HepG2 (cell line): Measurements from ENCODE around the gene UQCRC2. TPM values are rescaled to one million over a fixed set of nuclear protein-coding genes. Genes with fewer than 3 reads are reported as not detected.

Experiments
- HES4 ChIP-seq: sonication (generic); formaldehyde crosslinking; IDR thresholded peaks from 2 replicates; pipeline ENCODE4 v1.9.0; 2021; ENCODE audit warnings: mild to moderate bottlenecking, missing genetic modification reagents, borderline replicate concordance
- KMT2A ChIP-seq: sonication (generic); formaldehyde crosslinking; IDR thresholded peaks from 2 replicates; pipeline ENCODE4 v1.4.0; 2020; ENCODE audit warnings: missing genetic modification reagents
- MAZ ChIP-seq, 2 experiments: sonication (generic) in 1 of 2; formaldehyde crosslinking in 1 of 2; IDR thresholded peaks; 2 replicates each; pipeline versions ENCODE4 v1.5.0 to v1.6.1; 2012 to 2020; ENCODE audit warnings: low read depth in 2 of 2, mild to moderate bottlenecking in 2 of 2, borderline replicate concordance in 1 of 2, improper control_type of control experiment in 1 of 2, low read length in 1 of 2, missing genetic modification reagents in 1 of 2, moderate library complexity in 1 of 2
- NFE2 ChIP-seq: sonication (generic); formaldehyde crosslinking; IDR thresholded peaks from 2 replicates; pipeline ENCODE4 v1.4.0; 2020; ENCODE audit warnings: missing genetic modification reagents
- PPARG ChIP-seq: conservative IDR thresholded peaks from 2 replicates; pipeline ENCODE4 v1.6.1; 2016; ENCODE audit warnings: missing biosample characterization, missing genetic modification reagents
- SRSF1 ChIP-seq: fragments of 200-400 bp; formaldehyde crosslinking; optimal IDR thresholded peaks from 2 replicates; pipeline ENCODE3; 2017; ENCODE audit warnings: mild to moderate bottlenecking, low read depth, low read length, moderate library complexity
- ZNF20 ChIP-seq: sonication (generic); formaldehyde crosslinking; IDR thresholded peaks from 2 replicates; pipeline ENCODE4 v1.4.0; 2020; ENCODE audit warnings: mild to moderate bottlenecking, moderate library complexity, missing genetic modification reagents
- ZNF34 ChIP-seq: sonication (generic); formaldehyde crosslinking; IDR thresholded peaks from 2 replicates; pipeline ENCODE4 v1.4.0; 2020; ENCODE audit warnings: mild to moderate bottlenecking, missing genetic modification reagents, borderline replicate concordance
- ZNF75D ChIP-seq: sonication (generic); formaldehyde crosslinking; IDR thresholded peaks from 2 replicates; pipeline ENCODE4 v1.8.1; 2023; ENCODE audit warnings: missing genetic modification reagents, mild to moderate bottlenecking, borderline replicate concordance
- ZSCAN29 ChIP-seq: sonication (generic); formaldehyde crosslinking; conservative IDR thresholded peaks from 2 replicates; pipeline ENCODE4 v1.4.0; 2020; ENCODE audit warnings: mild to moderate bottlenecking, missing genetic modification reagents
- polyA plus RNA-seq, 8 experiments: library from polyadenylated mRNA; depleted of rRNA in 3 of 8; stranded (reverse) in 7 of 8; unstranded in 1 of 8; fragments of >200 nt; fragmentation: Illumina TruSeq in 4 of 8; extraction: Trizol in 4 of 8; gene quantifications; 2 replicates each; pipeline versions ENCODE4 v1.2.1 to v1.2.3, GENCODE V29; 2011 to 2016; ENCODE audit warnings: low read depth in 4 of 8, missing spikeins in 1 of 8, mixed read lengths in 1 of 8; ENCODE audit not compliant: insufficient read depth in 1 of 8
- total RNA-seq, 5 experiments: library from RNA; depleted of rRNA; stranded (reverse); fragments of >200 nt; fragmentation: Illumina TruSeq; extraction: Trizol; gene quantifications; 2 replicates each; pipeline ENCODE4 v1.2.3, GENCODE V29; 2016; ENCODE audit warnings: low read depth in 1 of 5
- TF ChIP-seq, protein P1 (sequence below), 2 experiments: sonication (generic) in 1 of 2; formaldehyde crosslinking in 1 of 2; IDR thresholded peaks; 2 replicates each; pipeline versions ENCODE4 v1.4.0 to v1.6.1; 2018 to 2020; ENCODE audit warnings: missing genetic modification reagents in 2 of 2, borderline replicate concordance in 1 of 2, low read depth in 1 of 2, mild to moderate bottlenecking in 1 of 2, missing biosample characterization in 1 of 2
- TF ChIP-seq, protein P2 (sequence below): sonication (generic); formaldehyde crosslinking; IDR thresholded peaks from 2 replicates; pipeline ENCODE4 v1.4.0; 2020; ENCODE audit warnings: mild to moderate bottlenecking, missing genetic modification reagents
- TF ChIP-seq, protein P3 (sequence below): sonication (generic); formaldehyde crosslinking; IDR thresholded peaks from 2 replicates; pipeline ENCODE4 v1.8.0; 2022; ENCODE audit warnings: missing genetic modification reagents, mild to moderate bottlenecking, inconsistent platforms, borderline replicate concordance
- TF ChIP-seq, protein P4 (sequence below): fragments of 450-650 bp; IDR thresholded peaks from 2 replicates; pipeline ENCODE4 v1.6.1; 2017

Gene UQCRC2
- total and polyA plus RNA-seq, 2 of the 13 experiments (the other 11 are each of a cell fraction or from before 2014, with no cell fraction given), result 442 to 536 TPM

DNA sequence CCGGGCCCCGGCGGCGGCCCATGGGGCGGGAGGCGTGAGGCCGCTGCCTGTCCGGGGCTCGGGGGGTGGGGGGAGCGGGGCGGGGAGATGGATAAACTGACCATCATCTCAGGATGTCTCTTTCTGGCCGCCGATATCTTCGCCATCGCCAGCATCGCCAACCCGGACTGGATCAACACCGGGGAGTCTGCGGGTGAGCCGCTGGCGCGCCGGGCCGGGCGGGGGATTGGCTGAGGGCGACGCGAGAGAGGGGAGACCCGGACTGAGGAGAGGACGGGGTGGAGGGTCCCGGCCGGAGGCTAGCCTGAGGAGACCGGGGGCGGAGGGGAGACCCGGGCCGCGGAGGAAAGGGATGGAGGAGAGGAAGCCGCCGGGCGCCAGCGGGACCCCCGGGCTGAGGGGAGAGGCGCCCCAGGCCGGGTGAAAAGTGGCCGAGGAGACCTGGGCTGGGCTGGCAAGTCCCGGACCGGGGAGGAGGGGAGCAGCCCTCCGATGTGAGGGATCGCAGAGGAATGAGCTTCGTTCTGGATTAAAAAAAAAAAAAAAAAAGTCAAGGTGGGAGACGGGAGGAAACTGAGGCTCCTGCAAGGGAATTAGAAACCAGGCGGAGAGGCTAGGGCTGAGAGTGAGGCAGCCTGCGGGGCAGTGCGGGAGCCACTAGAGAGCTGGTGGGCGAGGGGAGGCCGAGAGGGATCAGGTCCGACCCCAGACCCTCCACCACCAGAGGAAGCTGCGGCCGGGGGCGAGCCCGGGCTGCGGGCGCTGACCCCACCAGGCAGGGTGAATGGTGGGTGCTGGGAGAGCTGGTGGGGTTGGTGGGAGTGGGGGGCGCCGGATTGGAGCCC, 55.3 kb downstream of the UQCRC2 start (continued):
- TF ChIP-seq ZNF20 (CRISPR knock-in tag) (no peak), HES4 (CRISPR knock-in tag) (0 out of 2 replicates have a peak, but pooled peaks have one; percentile 54), NFE2 (CRISPR knock-in tag) (no peak), MAZ (IDR thresholded peaks at IDR 0.05; ENCODE audit: borderline replicate concordance, low read depth, low read length) (peak; percentile 3; the same call in 1 of the 2 replicates), MAZ (CRISPR knock-in tag; IDR thresholded peaks at IDR 0.05; ENCODE audit: low read depth) (peak; percentile 18; the same call in 1 of the 2 replicates), ZNF75D (no peak), SRSF1 (peak; percentile 64), PPARG (CRISPR knock-in tag) (no peak), ZNF34 (CRISPR knock-in tag) (no peak), ZSCAN29 (no peak), KMT2A (CRISPR knock-in tag) (peak; percentile 69; the same call in 1 of the 2 replicates)
- TF ChIP-seq, protein P1, sequence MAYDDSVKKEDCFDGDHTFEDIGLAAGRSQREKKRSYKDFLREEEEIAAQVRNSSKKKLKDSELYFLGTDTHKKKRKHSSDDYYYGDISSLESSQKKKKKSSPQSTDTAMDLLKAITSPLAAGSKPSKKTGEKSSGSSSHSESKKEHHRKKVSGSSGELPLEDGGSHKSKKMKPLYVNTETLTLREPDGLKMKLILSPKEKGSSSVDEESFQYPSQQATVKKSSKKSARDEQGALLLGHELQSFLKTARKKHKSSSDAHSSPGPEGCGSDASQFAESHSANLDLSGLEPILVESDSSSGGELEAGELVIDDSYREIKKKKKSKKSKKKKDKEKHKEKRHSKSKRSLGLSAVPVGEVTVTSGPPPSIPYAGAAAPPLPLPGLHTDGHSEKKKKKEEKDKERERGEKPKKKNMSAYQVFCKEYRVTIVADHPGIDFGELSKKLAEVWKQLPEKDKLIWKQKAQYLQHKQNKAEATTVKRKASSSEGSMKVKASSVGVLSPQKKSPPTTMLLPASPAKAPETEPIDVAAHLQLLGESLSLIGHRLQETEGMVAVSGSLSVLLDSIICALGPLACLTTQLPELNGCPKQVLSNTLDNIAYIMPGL (CRISPR knock-in tag; IDR thresholded peaks at IDR 0.05; ENCODE audit: borderline replicate concordance in 1 of 2, low read depth in 1 of 2), result peak in 1 of 2 experiments; percentile 11; a peak in 1 of 4 replicates
- TF ChIP-seq, protein P2, sequence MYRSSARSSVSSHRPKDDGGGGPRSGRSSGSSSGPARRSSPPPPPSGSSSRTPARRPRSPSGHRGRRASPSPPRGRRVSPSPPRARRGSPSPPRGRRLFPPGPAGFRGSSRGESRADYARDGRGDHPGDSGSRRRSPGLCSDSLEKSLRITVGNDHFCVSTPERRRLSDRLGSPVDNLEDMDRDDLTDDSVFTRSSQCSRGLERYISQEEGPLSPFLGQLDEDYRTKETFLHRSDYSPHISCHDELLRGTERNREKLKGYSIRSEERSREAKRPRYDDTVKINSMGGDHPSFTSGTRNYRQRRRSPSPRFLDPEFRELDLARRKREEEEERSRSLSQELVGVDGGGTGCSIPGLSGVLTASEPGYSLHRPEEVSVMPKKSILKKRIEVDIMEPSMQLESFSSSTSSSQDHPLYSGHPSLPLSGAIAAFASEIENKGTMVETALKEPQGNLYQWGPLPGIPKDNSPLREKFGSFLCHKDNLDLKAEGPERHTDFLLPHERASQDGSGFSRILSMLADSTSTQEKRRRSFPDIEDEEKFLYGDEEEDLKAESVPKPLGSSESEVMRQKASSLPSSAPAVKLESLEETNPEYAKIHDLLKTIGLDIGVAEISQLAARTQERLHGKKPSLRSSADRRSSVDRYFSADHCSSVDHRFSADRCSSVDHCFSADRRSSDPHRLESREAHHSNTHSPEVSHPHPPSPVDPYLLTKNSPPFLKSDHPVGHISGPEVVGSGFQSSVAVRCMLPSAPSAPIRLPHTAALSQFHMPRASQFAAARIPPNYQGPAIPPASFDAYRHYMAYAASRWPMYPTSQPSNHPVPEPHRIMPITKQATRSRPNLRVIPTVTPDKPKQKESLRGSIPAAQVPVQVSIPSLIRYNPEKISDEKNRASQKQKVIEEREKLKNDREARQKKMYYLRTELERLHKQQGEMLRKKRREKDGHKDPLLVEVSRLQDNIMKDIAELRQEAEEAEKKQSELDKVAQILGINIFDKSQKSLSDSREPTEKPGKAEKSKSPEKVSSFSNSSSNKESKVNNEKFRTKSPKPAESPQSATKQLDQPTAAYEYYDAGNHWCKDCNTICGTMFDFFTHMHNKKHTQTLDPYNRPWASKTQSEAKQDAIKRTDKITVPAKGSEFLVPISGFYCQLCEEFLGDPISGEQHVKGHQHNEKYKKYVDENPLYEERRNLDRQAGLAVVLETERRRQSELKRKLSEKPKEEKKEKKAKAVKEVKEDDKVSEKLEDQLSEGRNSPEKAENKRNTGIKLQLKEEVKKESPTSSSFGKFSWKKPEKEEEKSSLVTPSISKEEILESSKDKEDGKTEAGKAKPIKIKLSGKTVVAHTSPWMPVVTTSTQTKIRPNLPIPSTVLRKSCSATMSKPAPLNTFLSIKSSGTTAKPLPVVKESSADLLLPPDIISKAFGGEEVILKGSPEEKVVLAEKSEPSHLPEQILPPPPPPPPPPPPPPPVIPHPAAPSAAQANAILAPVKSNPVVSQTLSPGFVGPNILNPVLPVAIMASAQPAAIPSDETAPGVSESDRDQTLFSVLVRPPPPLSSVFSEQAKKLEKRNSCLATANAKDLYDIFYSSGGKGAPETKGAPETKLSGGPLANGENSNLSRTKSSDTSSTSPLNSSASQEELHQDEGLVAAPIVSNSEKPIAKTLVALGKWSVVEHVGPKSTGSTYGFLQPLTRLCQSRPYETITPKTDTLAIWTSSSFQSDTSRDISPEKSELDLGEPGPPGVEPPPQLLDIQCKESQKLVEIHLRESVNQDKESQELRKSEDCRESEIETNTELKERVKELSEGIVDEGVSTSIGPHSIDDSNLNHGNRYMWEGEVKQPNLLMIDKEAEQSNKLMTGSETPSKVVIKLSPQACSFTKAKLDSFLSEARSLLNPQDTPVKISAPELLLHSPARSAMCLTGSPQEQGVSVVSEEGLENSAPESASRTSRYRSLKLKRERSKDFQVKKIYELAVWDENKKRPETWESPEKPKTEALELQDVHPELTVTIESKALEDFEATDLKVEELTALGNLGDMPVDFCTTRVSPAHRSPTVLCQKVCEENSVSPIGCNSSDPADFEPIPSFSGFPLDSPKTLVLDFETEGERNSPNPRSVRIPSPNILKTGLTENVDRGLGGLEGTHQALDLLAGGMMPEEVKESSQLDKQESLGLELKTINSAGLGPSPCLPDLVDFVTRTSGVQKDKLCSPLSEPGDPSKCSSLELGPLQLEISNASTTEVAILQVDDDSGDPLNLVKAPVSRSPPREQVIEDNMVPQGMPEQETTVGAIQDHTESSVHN (CRISPR knock-in tag), result no peak
- TF ChIP-seq, protein P3, sequence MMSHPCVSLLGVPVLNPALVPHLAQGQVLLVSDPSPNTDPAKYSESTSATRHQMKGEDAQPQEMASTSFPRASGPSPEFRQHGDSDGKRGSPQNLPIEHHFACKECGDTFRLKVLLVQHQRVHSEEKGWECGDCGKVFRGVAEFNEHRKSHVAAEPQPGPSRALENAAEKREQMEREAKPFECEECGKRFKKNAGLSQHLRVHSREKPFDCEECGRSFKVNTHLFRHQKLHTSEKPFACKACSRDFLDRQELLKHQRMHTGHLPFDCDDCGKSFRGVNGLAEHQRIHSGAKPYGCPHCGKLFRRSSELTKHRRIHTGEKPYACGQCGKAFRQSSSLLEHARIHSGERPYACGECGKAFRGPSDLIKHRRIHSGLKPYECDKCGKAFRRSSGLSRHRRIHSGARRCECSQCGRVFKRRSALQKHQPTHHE (CRISPR knock-in tag), result no peak
- TF ChIP-seq, protein P4, sequence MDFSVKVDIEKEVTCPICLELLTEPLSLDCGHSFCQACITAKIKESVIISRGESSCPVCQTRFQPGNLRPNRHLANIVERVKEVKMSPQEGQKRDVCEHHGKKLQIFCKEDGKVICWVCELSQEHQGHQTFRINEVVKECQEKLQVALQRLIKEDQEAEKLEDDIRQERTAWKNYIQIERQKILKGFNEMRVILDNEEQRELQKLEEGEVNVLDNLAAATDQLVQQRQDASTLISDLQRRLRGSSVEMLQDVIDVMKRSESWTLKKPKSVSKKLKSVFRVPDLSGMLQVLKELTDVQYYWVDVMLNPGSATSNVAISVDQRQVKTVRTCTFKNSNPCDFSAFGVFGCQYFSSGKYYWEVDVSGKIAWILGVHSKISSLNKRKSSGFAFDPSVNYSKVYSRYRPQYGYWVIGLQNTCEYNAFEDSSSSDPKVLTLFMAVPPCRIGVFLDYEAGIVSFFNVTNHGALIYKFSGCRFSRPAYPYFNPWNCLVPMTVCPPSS, result no peak
